ENCODE data around the gene EVA1A.

Gene EVA1A

DNA sequence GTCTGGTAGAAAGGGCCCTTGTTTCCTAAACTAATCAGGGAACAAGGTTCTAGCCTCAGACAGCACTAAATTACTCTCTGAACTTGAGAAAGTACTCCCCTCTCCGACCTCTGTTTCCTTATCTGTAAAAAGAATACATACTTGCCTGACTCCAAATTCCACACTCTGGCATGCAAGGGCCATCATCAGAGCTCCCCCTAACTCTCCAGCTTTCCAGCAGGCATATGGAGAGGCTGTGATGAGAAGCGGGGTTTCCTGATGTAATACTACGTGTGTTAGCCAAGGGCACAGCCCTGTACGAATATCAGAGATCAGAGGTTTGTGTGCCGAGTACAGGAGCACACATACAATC lies 1.8 kb upstream of the EVA1A start:
- no peak for DNase-seq

GRCh38 chr2:75561566-75562512 lies 1.1 kb upstream of the EVA1A start:
- no peak for DNase-seq

DNA sequence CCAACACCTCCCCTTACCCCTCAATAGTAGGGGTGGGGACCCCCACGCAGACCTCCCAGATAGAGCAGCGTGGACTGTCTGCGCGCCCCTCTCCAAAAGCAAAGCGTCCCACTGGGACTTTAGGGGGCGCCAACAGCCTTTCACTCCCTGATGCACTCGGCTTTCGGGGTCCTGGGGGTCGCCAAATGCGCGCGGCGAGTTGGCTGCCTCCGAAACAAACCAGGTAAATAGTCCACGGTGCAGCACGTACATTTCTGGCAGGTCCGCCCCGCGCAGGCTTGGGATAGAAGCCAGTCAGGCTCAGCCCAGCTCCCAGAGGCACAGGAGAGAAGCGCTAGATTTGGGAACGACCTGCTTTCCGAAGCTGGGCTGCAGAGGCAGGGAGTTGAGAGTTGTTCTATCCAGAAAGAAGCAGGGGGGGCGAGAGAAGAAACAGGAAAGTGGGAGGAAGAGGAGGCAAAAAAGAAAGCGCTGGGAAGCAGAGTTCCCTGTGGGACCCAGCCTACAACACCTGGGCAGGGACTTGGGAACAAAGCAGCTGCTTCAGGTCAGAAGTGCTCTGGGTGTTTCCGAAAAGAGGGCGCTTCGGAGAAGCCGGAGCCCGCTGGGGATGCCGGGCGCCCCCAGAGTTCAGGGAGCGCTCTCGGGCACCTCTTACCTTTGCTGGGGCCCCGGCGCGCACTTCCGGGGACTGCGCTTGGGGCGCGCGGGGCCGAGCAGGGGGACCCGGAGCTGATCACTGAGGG lies 544 bp downstream of the EVA1A start:
- DNase-seq = peak in 1 of 2 experiments; percentile 10

DNA sequence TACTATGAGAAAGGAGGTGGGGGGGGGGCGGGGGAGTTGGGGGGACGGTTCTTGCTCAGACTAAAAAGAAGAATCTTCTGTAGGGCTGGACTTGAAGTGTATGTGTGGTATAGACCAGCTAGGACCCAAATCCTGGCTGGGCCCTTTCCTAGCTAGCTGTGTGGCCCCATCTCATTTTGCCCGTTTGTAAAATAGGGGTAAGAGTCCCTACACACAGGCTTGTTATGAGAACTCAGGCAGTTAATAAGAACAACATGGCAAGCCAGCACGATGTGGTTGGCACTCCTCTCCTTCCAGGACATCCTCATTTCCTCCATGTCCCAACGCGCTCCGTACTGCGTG lies 1.1 kb downstream of the EVA1A start:
- no peak for DNase-seq

DNA sequence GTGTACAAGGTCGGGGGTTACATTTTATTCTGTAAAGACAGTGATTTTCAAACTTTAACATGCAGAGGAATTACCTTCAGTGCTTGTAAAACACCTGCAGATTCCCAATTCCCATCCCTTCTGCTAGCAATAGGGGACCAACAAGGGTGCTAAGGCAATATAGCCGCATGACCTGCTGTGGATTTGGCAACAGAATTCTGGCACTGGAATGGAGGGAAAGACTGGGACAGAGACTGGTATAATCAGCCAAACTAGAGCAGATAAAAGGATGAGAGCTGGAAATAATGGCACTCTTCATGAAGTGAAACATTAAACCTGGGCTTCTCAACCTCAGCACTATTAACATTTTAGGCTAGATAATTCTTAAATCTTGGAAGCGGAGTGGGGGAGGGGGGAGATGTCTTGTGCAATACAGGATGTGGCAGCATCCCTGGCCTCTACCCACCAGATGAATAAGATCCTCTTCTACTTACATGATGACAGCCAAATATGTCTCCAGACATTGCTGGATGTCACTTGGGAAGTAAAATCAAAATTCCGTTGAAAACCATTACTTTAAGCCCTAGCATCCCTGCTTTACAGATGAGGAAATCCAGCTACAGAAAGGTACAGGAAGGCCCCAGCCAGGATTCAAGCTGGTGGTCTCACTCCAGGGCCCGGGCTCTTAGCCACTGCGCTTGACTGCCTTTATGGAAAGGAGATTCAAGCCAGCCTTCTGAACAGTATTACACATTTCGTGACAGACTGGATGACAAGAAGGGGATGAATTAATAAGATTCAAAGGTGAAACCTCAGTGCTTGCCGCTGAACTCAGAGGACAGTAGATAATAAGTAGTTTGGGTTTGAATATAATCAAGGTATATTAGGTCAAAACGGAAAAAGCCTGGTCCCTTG lies 1.7 kb downstream of the EVA1A start:
- no peak for DNase-seq

DNA sequence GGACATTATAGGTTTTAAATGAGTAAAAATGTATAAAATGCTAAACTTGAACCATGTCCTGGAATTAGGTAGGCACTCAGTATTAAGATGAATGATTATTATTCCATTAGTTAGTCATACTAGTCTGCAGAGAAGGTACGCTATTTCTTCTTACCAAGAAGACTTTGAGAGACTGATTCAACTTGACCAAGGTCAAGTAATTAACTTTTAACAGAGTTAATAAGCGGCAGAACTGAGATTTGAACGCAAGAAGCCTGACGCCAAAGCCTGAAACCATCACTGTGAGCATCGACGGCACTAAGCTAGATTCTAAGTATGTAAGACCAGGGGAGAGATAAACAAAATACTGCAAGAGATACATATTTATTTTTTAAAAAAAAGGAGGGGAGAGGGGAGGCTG lies 2.6 kb downstream of the EVA1A start:
- no peak for DNase-seq

- DNase-seq = no peak
Measured at GRCh38 chr2:75557474-75558133, 3.1 kb downstream of the EVA1A start.

- DNase-seq = no peak
Measured at GRCh38 chr2:75556679-75557366, 3.9 kb downstream of the EVA1A start.

DNA sequence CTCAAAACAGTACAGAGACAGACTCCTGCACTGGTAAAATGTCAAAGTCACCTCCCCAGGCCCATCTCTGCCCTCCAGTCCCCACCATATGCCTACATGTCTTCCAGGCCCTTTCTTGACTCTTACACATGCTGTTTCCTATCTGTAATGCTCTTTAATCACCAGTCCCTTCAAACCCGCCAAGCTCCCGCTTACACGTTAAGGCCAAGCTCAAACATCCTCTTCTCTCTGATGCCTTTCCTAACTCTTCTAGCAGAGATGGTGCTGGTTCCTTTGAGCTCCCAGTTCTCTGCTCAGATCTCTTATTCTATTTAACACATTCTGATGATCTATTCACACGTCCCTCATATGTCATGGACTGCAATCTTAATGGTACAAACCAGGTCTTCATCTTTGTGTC lies 5.0 kb downstream of the EVA1A start:
- DNase-seq = no peak

DNA sequence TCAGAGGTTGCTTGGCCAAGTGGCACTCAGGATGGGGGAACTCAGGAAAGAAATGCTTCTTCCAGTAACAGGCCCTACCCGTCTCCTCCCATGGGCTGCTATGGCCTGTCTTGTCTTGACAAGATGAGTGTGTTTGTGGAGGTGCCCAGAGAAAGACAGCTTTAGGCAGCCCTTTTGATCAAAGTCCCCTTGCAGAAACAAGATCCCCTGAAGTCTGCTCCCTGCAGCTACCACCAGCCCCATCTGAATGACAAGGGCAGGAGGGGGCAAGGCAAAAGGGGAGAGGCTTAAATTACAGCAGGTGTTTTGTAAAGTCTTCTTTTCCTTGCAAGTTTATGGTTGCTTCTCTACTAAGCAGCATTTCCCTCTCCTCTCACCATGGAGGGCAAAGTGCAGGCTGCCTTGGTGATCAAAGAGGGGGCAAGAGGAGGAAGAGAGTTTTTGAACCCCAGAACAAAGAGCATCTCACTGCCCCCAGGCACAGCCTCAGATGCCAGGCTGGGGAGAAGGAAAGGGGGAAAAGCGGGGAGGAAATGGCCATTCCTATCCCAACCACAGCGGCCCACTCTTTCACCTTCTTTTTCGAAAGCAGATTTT lies 6.7 kb downstream of the EVA1A start:
- no peak for DNase-seq

- DNase-seq = no peak
Measured at GRCh38 chr2:75552222-75552621, 8.5 kb downstream of the EVA1A start.

GRCh38 chr2:75551434-75551833 lies 9.3 kb downstream of the EVA1A start:
- no peak for DNase-seq

GRCh38 chr2:75549401-75550253 lies 11.1 kb downstream of the EVA1A start:
- DNase-seq = no peak

DNA sequence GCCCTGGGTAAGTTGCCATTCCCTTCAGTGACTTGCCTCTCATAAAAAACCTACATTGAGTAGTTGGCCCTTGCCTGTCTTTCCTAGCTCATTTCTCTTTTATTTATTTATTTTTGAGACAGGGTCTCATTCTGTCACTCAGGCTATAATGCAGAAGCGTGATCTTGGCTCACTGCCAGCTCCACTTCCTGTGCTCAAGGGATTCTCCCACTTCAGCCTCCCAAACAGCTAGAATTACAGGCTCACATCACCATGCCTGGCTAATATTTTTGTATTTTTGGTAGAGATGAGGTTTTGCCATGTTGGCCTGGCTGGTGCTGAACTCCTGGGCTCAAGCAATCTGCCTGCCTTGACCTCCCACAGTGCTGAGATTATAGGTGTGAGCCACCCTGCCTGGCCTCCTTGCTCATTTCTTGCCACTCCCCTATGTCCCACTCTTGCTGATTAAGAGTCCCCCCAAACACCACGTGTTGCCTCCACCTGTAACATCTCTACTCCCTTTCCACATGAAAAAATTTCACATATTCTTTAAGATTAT lies 12.6 kb downstream of the EVA1A start:
- DNase-seq = no peak

- no peak for DNase-seq
Measured at GRCh38 chr2:75547345-75548035, 13.2 kb downstream of the EVA1A start.

GRCh38 chr2:75545922-75546321 lies 14.8 kb downstream of the EVA1A start:
- DNase-seq = no peak

DNA sequence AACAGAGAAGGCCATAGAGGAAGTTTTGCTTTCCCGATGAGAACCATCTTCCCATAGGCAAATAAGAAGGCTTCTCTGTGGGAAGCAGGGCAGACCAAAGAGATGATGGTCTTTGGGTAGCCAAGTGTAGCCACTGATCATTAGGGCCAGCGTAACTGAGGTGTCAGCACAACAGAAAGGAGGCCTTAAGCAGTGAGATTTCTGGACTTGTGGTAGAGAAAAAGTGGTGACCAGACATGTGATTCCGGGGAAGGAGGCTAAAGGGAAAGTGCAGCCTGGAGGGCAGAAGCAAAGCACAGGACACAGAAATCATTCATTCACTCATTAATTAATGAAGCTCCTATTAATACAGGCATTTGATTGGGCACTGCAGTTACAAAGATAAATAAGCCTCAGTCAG lies 15.4 kb downstream of the EVA1A start:
- DNase-seq = no peak

DNA sequence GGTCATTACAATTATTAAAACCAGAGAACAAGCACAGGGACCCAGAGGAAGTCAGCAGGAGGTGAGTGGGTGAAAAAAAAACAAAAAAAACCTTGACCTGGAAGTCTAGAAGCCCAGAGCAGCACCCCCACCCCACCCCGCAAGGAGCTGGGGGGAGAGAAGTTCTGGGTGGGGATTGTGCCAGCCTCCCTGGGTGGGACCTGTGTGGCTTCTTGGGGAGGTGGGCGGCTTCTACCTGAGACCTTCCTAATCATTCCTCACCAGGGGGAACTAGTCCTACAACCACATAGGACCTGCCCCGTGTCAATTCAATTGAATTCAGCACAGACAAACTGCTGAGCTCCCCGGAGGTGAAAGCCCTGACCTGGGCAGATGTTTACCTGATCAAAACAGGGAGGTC lies 17.3 kb downstream of the EVA1A start:
- DNase-seq = no peak

- DNase-seq = no peak
Measured at GRCh38 chr2:75541430-75541829, 19.3 kb downstream of the EVA1A start.

GRCh38 chr2:75540994-75541393 lies 19.7 kb downstream of the EVA1A start:
- DNase-seq = no peak

Data from NCI-H446 (cell line).